Cardiac fibroblast (primary cell): Measurements from ENCODE around the gene ACTL8.
A peak's percentile ranks its signal among the peaks of the same experiment; 100 is the strongest.

ENCODE experiments used
- DNase-seq, 2 donors: peaks; one replicate each; pipeline versions ENCODE4 v3.0.0 to v3.0.0-alpha.2; 2010; ENCODE audit warnings: low read depth in 2 of 2
- H3K4me3 ChIP-seq, 2 donors: replicated peaks in 1 of 2; 1 replicate in 1 of 2; 2 replicates in 1 of 2; pipeline ENCODE4 v1.5.1; 2011; ENCODE audit warnings: low read depth in 2 of 2, low read length in 2 of 2, mild to moderate bottlenecking in 2 of 2, moderate library complexity in 1 of 2
- TF ChIP-seq, protein P1 (sequence below): IDR thresholded peaks from one replicate; pipeline ENCODE4 v1.5.1; 2011; ENCODE audit warnings: low read depth, mild to moderate bottlenecking, low read length, inconsistent platforms

Gene ACTL8

DNA sequence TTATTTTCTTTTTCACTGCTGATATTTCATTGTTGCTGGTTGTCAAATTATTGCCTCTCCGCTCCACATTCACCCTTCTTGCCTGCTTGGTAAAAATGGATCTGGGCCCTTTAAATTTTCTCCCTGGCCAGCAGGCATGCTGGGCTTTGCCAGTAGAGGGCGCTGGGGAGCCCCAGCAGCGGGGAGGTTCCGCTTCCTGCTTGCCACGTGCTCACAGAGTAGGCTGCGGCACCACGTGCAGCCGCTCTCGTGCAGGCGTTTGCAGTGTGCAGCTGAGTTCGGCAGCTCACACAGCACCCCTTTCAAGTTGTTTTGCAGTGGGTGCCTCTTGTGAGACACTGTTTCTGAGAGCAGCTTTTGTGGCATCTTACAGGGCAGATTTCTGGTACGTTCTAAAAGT, at the start of gene ACTL8:
Gene ACTL8 (plus strand): TSS at position 214 of the 400 bp plus-strand sequence. CDS start 67,676 bp downstream, outside the sequence.
- no peak within 1 kb of the TSS for H3K4me3 ChIP-seq
- no peak for DNase-seq
- TF ChIP-seq, protein P1, sequence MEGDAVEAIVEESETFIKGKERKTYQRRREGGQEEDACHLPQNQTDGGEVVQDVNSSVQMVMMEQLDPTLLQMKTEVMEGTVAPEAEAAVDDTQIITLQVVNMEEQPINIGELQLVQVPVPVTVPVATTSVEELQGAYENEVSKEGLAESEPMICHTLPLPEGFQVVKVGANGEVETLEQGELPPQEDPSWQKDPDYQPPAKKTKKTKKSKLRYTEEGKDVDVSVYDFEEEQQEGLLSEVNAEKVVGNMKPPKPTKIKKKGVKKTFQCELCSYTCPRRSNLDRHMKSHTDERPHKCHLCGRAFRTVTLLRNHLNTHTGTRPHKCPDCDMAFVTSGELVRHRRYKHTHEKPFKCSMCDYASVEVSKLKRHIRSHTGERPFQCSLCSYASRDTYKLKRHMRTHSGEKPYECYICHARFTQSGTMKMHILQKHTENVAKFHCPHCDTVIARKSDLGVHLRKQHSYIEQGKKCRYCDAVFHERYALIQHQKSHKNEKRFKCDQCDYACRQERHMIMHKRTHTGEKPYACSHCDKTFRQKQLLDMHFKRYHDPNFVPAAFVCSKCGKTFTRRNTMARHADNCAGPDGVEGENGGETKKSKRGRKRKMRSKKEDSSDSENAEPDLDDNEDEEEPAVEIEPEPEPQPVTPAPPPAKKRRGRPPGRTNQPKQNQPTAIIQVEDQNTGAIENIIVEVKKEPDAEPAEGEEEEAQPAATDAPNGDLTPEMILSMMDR, result peak; percentile 33

DNA sequence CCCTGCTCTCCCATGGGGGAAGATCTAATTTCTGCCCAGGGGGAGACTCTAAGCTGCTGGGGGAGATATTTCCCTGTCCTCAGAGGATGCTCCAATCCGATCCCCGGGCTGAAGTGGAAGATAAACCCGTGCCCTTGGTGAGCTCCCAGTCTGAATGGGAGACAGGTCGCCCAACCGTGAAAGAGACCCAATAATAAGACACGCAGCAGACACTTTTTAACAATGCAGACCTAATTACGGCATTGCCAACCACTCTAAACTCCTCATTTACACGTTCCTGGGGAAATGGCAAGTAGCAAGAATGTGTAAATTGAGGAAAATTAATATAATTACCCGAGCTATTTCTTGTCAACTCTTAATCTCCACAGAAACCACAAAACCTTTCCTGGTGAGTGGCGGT, 48.7 kb upstream of the ACTL8 start:
- no peak for DNase-seq
- TF ChIP-seq, protein P1, result no peak

DNA sequence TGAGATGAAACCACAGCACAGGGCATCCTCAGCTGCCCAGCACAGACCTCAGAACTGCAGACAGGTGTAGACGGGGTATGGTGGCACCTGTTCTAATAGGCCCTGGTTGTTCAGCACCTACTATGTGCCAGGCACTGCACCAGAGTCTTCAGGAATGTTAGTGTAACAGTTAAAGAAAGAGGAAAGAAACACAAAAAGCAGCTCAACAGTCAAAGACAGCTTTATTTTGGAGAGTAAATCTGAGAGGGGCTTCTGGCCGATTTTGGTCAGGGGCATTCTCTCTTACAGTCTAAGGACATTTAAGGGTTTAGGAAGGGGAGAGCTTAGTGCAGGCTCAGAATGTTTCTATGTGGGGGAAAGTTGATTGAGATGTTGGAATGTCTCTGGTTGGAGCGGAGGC, 45.2 kb upstream of the ACTL8 start:
- TF ChIP-seq, protein P1, result no peak
- no peak overlapping the region for H3K4me3 ChIP-seq

More for the DNA sequence above, 48.7 kb upstream of the ACTL8 start:
- no peak overlapping the region for H3K4me3 ChIP-seq

DNA sequence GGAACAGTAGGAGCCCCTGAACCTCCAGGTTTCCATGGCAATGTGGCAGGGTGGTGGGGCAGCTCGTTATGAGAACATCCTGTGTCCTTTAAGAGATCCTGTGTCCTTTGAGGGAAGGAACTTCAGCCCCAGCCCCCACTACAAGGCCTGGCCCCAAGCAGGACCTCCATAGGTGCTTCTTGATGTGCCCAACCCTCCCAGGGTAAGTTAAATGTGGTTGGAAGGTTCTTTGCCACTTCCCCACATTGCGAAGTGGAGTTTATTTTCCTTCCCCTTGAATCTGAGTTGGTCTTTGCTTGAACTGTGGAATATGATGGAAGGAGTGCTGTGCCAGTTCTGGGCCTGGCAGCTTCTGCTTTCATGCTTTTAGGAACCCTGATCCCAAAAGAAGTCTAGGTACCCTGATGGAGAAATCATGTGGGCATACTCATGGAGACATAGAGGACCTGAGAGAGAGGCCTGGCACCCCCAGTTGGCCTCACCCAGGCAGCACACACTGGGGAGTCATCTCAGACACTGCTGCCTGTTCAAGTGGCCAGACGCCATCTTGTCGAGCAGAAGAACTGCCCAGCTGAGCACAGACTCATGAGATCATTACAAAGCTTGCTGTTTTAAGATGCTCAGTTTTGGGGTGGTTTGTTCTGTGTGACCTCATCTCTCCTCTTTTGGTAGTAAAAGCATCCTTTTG, 44.1 kb upstream of the ACTL8 start:
- no peak for DNase-seq
- no peak overlapping the region for H3K4me3 ChIP-seq
- TF ChIP-seq, protein P1, result no peak

More for the DNA sequence above, 45.2 kb upstream of the ACTL8 start:
- DNase-seq, result no peak

DNA sequence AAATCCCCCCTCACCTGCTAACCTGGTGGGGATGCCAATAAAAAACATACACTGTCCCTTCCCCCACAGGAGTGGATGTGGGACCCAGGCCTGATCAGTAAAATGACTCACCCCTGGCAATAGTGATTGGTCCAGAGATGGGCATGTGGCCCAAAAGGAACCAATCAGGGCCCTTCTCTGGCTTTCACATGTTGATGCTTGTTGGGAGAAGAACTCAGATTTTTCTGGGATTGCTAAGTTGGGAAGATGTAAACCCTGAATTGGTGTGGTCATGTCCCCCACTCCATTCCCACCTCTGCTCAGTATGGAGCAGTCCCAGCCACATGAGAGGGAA, 43.6 kb upstream of the ACTL8 start:
- TF ChIP-seq, protein P1, result no peak
- no peak for DNase-seq
- H3K4me3 ChIP-seq, result no peak overlapping the region

GRCh38 chr1:17711941-17712340, 43.2 kb upstream of the ACTL8 start:
- DNase-seq, result no peak
- TF ChIP-seq, protein P1, result no peak
- no peak overlapping the region for H3K4me3 ChIP-seq

DNA sequence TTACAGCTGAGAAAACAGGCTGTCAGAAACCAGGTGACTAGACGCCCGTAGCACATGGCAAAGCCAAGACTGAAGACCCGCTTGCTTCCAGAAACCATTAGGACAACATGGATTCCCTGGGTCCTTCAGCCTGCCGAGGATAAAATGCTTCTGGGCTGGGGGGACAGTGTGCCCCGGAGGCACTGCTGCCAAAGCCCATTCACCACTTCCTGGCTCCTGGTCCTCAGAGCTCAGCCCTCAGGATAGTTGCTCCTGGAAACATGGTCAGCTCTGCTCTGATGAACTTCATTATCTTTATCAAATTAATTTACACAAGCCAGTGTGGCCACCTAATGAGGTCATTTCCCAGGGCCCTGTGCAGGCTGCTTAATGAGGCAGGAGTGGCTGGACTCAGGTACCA, 41.1 kb upstream of the ACTL8 start:
- TF ChIP-seq, protein P1, result no peak

More for the DNA sequence above, 41.1 kb upstream of the ACTL8 start:
- DNase-seq, result no peak
- H3K4me3 ChIP-seq, result no peak overlapping the region
